SK-N-SH treated with all-trans-retinoic acid at 6 μM for 48 hours (cell line): Measurements from ENCODE around the gene CSF2RB.

Experiments
- CREB5 ChIP-seq: fragments of 250-450 bp; sonication (Bioruptor Pico); IDR thresholded peaks from 2 replicates; pipeline ENCODE4 v1.5.1; 2020; ENCODE audit warnings: low read depth, mild to moderate bottlenecking, moderate library complexity
- OSR1 ChIP-seq: fragments of 250-450 bp; sonication (Bioruptor Pico); IDR thresholded peaks from 2 replicates; pipeline ENCODE4 v1.8.0; 2022; ENCODE audit warnings: moderate library complexity, mild to moderate bottlenecking, inconsistent platforms
- PATZ1 ChIP-seq: fragments of 250-450 bp; sonication (Bioruptor Pico); IDR thresholded peaks from 2 replicates; pipeline ENCODE4 v1.8.0; 2020; ENCODE audit warnings: mild to moderate bottlenecking, moderate library complexity, borderline replicate concordance
- PPARA ChIP-seq: fragments of 250-450 bp; sonication (Bioruptor Pico); IDR thresholded peaks from 2 replicates; pipeline ENCODE4 v1.5.0; 2020; ENCODE audit warnings: mild to moderate bottlenecking, borderline replicate concordance
- TCF4 ChIP-seq: fragments of 250-450 bp; sonication (Bioruptor Pico); IDR thresholded peaks from 2 replicates; pipeline ENCODE4 v1.8.0; 2021; ENCODE audit warnings: mild to moderate bottlenecking, moderate library complexity, borderline replicate concordance
- TSHZ2 ChIP-seq: fragments of 250-450 bp; sonication (Bioruptor Pico); IDR thresholded peaks from 2 replicates; pipeline ENCODE4 v1.5.0; 2020; ENCODE audit warnings: mild to moderate bottlenecking, moderate library complexity
- ZFP30 ChIP-seq: fragments of 450-650 bp; formaldehyde crosslinking; IDR thresholded peaks from 2 replicates; pipeline ENCODE4 v1.5.0; 2022; ENCODE audit warnings: mild to moderate bottlenecking, moderate library complexity
- ZNF565 ChIP-seq: fragments of 450-650 bp; formaldehyde crosslinking; conservative IDR thresholded peaks from 2 replicates; pipeline ENCODE4 v1.5.0; 2020; ENCODE audit warnings: low read depth, mild to moderate bottlenecking, moderate library complexity
- ZNF8 ChIP-seq: fragments of 450-650 bp; formaldehyde crosslinking; IDR thresholded peaks from 2 replicates; pipeline ENCODE4 v1.5.0; 2020; ENCODE audit warnings: mild to moderate bottlenecking, moderate library complexity

GRCh38 chr22:36968249-36968964 lies 55.0 kb downstream of the CSF2RB start:
- TF ChIP-seq PATZ1 (CRISPR knock-in tag) (no peak), ZNF8 (no peak), TSHZ2 (CRISPR knock-in tag) (no peak), ZFP30 (CRISPR knock-in tag) (no peak), CREB5 (CRISPR knock-in tag) (no peak), ZNF565 (no peak), OSR1 (no peak), TCF4 (CRISPR knock-in tag) (no peak), PPARA (CRISPR knock-in tag) (no peak)
